ENCODE data around the gene RBP3.

GRCh38 chr10:47337310-47337709 is 10.9 kb upstream of the RBP3 start:
- TF ChIP-seq FOS (IDR thresholded peaks at IDR 0.05; ENCODE audit: borderline replicate concordance, insufficient read depth, low read length): no peak
- TF ChIP-seq CTCF (IDR thresholded peaks at IDR 0.05; ENCODE audit: extremely low read depth in 1 of 2, insufficient read depth in 1 of 2, low read depth in 1 of 2, low read length in 2 of 2): no peak
- TF ChIP-seq POLR2A (IDR thresholded peaks at IDR 0.05; ENCODE audit: low read depth, low read length): no peak

Data from endothelial cell of umbilical vein (primary cell).